ENCODE results near the gene CNTN5. TPM values are rescaled to one million over a fixed set of nuclear protein-coding genes. Genes with fewer than 3 reads are reported as not detected.

The CNTN5 gene
- total RNA-seq, 1 donor from 2014 or later: not detected

GRCh38 chr11:99063331-99063730 is 42.6 kb downstream of the CNTN5 start:
- Mint-ChIP-seq H3K4me1 (no peaks in the 10 kb centered on the region), H3K9me3 (peaks cover 5% of the 10 kb centered on the region), H3K27ac (no peak overlapping the region), H3K27me3 (no peaks in the 10 kb centered on the region), H3K36me3 (ENCODE audit: low read depth) (no peaks in the 10 kb centered on the region), H3K4me3 (no peak overlapping the region)
- CTCF ChIA-PET: no interaction called here
- ATAC-seq (ENCODE audit: low read depth) (no peak), DNase-seq (no peak)
- TF ChIP-seq, protein P1, sequence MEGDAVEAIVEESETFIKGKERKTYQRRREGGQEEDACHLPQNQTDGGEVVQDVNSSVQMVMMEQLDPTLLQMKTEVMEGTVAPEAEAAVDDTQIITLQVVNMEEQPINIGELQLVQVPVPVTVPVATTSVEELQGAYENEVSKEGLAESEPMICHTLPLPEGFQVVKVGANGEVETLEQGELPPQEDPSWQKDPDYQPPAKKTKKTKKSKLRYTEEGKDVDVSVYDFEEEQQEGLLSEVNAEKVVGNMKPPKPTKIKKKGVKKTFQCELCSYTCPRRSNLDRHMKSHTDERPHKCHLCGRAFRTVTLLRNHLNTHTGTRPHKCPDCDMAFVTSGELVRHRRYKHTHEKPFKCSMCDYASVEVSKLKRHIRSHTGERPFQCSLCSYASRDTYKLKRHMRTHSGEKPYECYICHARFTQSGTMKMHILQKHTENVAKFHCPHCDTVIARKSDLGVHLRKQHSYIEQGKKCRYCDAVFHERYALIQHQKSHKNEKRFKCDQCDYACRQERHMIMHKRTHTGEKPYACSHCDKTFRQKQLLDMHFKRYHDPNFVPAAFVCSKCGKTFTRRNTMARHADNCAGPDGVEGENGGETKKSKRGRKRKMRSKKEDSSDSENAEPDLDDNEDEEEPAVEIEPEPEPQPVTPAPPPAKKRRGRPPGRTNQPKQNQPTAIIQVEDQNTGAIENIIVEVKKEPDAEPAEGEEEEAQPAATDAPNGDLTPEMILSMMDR (IDR thresholded peaks at IDR 0.05): no peak
- intact Hi-C loops (cut with micrococcal nuclease): no loop called here
- POLR2A ChIA-PET: no interaction called here

DNA sequence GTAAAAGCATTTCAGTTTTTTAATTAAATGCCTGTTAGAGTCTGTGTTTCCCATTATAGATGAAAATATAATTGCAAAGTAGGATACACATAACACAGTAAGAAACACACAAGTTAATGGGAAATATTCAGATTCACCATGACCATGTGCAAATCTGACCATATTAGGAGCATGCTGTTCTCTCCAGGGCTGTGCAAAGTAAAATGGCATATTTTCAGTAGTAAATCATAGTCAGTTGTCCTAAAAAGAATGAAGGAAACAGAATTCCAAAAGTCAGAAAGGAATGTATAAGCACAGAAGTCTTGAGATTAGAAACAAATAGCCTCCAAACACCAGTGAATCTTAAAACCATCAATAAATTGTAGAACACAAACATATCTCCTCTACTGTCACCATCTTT is 44.4 kb downstream of the CNTN5 start:
- intact Hi-C loops (cut with micrococcal nuclease): no loop called here
- H3K36me3 Mint-ChIP-seq (ENCODE audit: low read depth): no peaks in the 10 kb centered on the region
- no peaks in the 10 kb centered on the region for H3K4me1 Mint-ChIP-seq
- ChIA-PET POLR2A (no interaction called here), CTCF (no interaction called here)
- peaks cover 5% of the 10 kb centered on the region for H3K9me3 Mint-ChIP-seq
- TF ChIP-seq, protein P1 (IDR thresholded peaks at IDR 0.05): no peak
- H3K27me3 Mint-ChIP-seq: no peaks in the 10 kb centered on the region
- ATAC-seq (ENCODE audit: low read depth) (no peak), DNase-seq (no peak)
- H3K27ac Mint-ChIP-seq: no peak overlapping the region
- no peak overlapping the region for H3K4me3 Mint-ChIP-seq

DNA sequence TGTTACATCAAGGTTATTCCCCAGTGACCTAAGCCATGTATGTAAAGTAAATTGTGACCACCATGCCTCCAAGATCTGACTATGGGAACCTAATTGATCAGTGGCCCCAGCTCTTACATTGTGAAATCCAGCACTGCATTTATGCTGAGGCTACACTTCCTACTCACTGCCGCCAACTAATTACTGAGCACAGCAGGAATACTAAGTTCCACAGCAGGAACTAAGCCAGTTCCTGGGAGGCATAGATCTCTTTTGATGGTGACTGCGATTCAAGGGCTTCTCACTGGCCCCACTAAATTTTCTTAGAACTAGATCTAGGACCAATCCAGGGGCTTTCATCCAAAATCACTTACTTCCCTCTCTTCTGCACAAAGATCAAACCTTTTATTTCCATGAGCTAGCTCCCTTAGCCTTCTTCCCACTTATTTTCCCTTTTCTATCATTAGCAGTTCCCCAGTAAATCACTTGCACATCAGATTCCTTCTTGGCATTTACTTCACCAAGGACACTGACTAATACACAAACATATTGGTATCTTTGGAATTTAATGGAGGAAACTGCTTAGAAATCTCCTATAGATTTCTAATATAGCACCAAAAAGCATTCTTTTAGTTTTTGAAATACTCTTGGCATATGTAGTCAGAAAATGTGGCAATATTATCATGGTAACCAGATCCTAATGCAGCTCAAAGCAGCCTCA is 46.0 kb downstream of the CNTN5 start:
- H3K27me3 Mint-ChIP-seq: no peaks in the 10 kb centered on the region
- no peak overlapping the region for H3K4me3 Mint-ChIP-seq
- TF ChIP-seq, protein P1 (IDR thresholded peaks at IDR 0.05): no peak
- no peak for ATAC-seq (ENCODE audit: low read depth)
- H3K4me1 Mint-ChIP-seq: no peaks in the 10 kb centered on the region
- intact Hi-C loops (cut with micrococcal nuclease): no loop called here
- H3K27ac Mint-ChIP-seq: no peak overlapping the region
- no peaks in the 10 kb centered on the region for H3K36me3 Mint-ChIP-seq (ENCODE audit: low read depth)
- H3K9me3 Mint-ChIP-seq: peaks cover 5% of the 10 kb centered on the region
- no peak for DNase-seq
- POLR2A ChIA-PET: no interaction called here
- CTCF ChIA-PET: no interaction called here

GRCh38 chr11:99068832-99069231 is 48.1 kb downstream of the CNTN5 start:
- H3K36me3 Mint-ChIP-seq (ENCODE audit: low read depth): no peaks in the 10 kb centered on the region
- ATAC-seq (ENCODE audit: low read depth) (no peak), DNase-seq (no peak)
- H3K4me1 Mint-ChIP-seq: no peaks in the 10 kb centered on the region
- POLR2A ChIA-PET: no interaction called here
- TF ChIP-seq, protein P1 (IDR thresholded peaks at IDR 0.05): no peak
- intact Hi-C loops (cut with micrococcal nuclease): no loop called here
- H3K27ac Mint-ChIP-seq: no peak overlapping the region
- CTCF ChIA-PET: no interaction called here
- H3K9me3 Mint-ChIP-seq: peaks cover 5% of the 10 kb centered on the region
- H3K4me3 Mint-ChIP-seq: no peak overlapping the region
- no peaks in the 10 kb centered on the region for H3K27me3 Mint-ChIP-seq

- TF ChIP-seq, protein P1 (IDR thresholded peaks at IDR 0.05): no peak
- no peaks in the 10 kb centered on the region for H3K27me3 Mint-ChIP-seq
- DNase-seq: no peak
- CTCF ChIA-PET: no interaction called here
- no peaks in the 10 kb centered on the region for H3K36me3 Mint-ChIP-seq (ENCODE audit: low read depth)
- H3K4me1 Mint-ChIP-seq: no peaks in the 10 kb centered on the region
- POLR2A ChIA-PET: no interaction called here
- intact Hi-C loops (cut with micrococcal nuclease): no loop called here
- H3K27ac Mint-ChIP-seq: no peak overlapping the region
- H3K4me3 Mint-ChIP-seq: peak overlapping the region; percentile 8
- ATAC-seq (ENCODE audit: low read depth): no peak
- H3K9me3 Mint-ChIP-seq: peaks cover 5% of the 10 kb centered on the region
These were observed 49.2 kb downstream of the CNTN5 start for GRCh38 chr11:99069856-99070444.

Measured in activated B cell treated with CpG ODN at 0.5 μM for 24 hours (primary cell).